ENCODE results near the gene MEGF9. TPM values are rescaled to one million over a fixed set of nuclear protein-coding genes. Genes with fewer than 3 reads are reported as not detected.

MEGF9 gene
- total RNA-seq, 1 experiment from 2014 or later = 8.3 TPM

GRCh38 chr9:120558454-120558853, 155.8 kb downstream of the MEGF9 start:
- intact Hi-C loops (cut with micrococcal nuclease) = no loop called here
- Histone ChIP-seq H3K79me2 (ENCODE audit: insufficient read depth, low read length) (peaks cover 63% of the 10 kb centered on the region), H3K36me3 (ENCODE audit: control insufficient read depth in 1 of 2, insufficient read depth in 2 of 2, low read length in 2 of 2) (peaks cover 0 to 4% of the 10 kb centered on the region in 2 experiments; a peak in 1 of 4 replicates), H3K9me2 (ENCODE audit: insufficient read depth) (no peaks in the 10 kb centered on the region), H3K4me2 (ENCODE audit: low read length) (no peak overlapping the region), H4K20me1 (ENCODE audit: insufficient read depth) (no peaks in the 10 kb centered on the region), H3K27me3 (ENCODE audit: insufficient read depth, low read length) (no peaks in the 10 kb centered on the region), H3K9me3 (ENCODE audit: control insufficient read depth in 1 of 2, insufficient read depth in 1 of 2, low read depth in 1 of 2, low read length in 2 of 2) (no peaks in the 10 kb centered on the region), H3K9ac (ENCODE audit: low read length) (no peak overlapping the region), H3K4me1 (ENCODE audit: control insufficient read depth in 1 of 2, insufficient read depth in 2 of 2, low read length in 2 of 2) (no peaks in the 10 kb centered on the region; a peak in 1 of 4 replicates), H3K4me3 (replicated peaks in 1 of 2; ENCODE audit: low read depth in 1 of 2, low read length in 2 of 2) (no peak overlapping the region), H3K27ac (ENCODE audit: low read depth, low read length) (no peak overlapping the region), H2AFZ (ENCODE audit: low read depth, low read length, poor library complexity, severe bottlenecking) (no peak overlapping the region)
- TF ChIP-seq ZFX (IDR thresholded peaks at IDR 0.05) = no peak
- TF ChIP-seq REST (IDR thresholded peaks at IDR 0.05; ENCODE audit: low read depth) = no peak
- TF ChIP-seq EZH2phosphoT487 (IDR thresholded peaks at IDR 0.05; ENCODE audit: borderline replicate concordance) = no peak
- no peak for TF ChIP-seq CEBPB (IDR thresholded peaks at IDR 0.05; ENCODE audit: low read depth)
- TF ChIP-seq SP1 (IDR thresholded peaks at IDR 0.05; ENCODE audit: low read depth) = no peak
- TF ChIP-seq SRF (IDR thresholded peaks at IDR 0.05; ENCODE audit: low read depth) = no peak
- no peak for TF ChIP-seq SIN3A (IDR thresholded peaks at IDR 0.05; ENCODE audit: low read depth)
- no peak for TF ChIP-seq ATF3 (IDR thresholded peaks at IDR 0.05)
- TF ChIP-seq POLR2A (IDR thresholded peaks at IDR 0.05; ENCODE audit: borderline replicate concordance, extremely low read depth, insufficient read depth, insufficient read length) = no peak
- no peak for TF ChIP-seq ZBTB33 (IDR thresholded peaks at IDR 0.05; ENCODE audit: extremely low read depth, insufficient replicate concordance, low read length)
- TF ChIP-seq JUND (IDR thresholded peaks at IDR 0.05) = no peak
- ChIA-PET POLR2A (no interaction called here), CTCF (no interaction called here), RAD21 (ENCODE audit: low non-redundant PET in 1 of 2, low total read pairs in 2 of 2, uncharacterized antibody in 2 of 2, unreplicated experiment in 2 of 2) (no interaction called here)
- no peak for DNase-seq (ENCODE audit: low read depth, low spot score)
- no TSS peak for BruUV-seq (replicated peaks)
- ATAC-seq = no peak
